TTC549 (cell line): ENCODE data around the gene TEAD3.
"Not testable (repeated sequence)": the region's sequence is repeated elsewhere in the genome, so short reads cannot be mapped to it uniquely, and the experiment has no call there.

Experiments
- FAIRE-seq: peaks from 2 replicates; lab custom pipeline; 2012; peaks lifted over from hg19 to GRCh38; lab: Jason Lieb, UNC

Gene TEAD3

DNA sequence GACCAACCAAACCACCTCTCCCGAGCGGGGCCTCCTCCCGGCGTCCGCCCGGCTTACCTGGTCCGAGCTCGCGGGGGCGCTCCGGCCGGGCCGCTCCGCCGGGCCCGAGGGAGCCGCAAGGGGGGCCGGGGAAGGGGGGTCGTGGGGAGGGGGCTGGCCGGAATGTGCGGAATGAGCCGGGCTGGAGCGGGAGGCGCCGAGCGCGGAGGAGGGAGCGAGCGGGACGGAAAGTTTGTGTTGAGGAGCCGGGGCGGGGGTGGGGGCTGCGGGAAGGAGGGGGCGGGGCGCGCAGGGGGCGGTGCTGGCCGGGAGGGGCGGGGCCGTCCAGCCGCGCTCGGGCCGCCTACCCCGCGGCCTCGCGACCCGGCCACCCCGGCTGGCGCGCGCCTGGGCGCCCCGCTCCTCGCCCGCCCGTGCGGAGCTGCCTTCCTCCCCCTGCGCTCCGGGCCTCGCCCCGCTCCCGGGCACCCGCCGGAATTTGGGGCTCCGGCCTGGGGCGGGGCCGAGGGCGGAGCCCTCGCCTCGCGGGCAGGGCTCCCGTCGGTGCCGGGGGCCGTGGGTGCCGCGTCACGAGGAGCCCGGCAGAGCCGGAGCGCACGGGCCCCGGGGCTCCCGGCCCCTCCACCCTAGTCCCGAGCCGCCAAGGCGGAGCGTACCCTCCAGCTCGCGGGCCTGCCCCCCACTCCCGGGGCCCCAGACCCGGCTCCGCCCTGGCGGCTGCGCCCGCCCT is at the start of gene TEAD3:
Gene TEAD3 (minus strand): TSS at position 239 of the 730 bp plus-strand sequence.
- no peak for FAIRE-seq

- FAIRE-seq: no peak
Observed at GRCh38 chr6:35544769-35545361, 48.0 kb upstream of the TEAD3 start.

- FAIRE-seq: no peak
Observed at GRCh38 chr6:35543459-35544193, 46.7 kb upstream of the TEAD3 start.

GRCh38 chr6:35541836-35542235 is 45.0 kb upstream of the TEAD3 start:
- FAIRE-seq: no peak

GRCh38 chr6:35539223-35539622 is 42.3 kb upstream of the TEAD3 start:
- FAIRE-seq: no peak

DNA sequence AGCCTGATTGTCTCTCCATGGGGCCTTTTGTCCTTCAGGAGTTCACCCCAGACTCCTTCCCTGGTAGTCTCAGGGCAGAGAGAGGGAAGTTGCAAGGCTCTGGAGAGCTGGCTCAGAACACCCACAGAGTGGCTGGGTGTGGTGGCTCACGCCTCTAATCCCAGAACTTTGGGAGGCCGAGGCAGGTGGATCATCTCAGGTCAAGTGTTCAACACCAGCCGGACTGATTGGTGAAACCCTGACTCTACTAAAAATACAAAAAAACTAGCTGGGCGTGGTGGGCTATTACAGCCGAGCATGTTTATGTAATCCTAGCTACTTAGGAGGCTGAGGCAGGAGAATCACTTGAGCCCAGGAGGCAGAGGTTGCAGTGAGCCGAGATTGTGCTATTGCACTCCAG is 39.0 kb upstream of the TEAD3 start:
- not testable (repeated sequence) for FAIRE-seq

- no peak for FAIRE-seq
Observed at GRCh38 chr6:35534407-35535170, 37.7 kb upstream of the TEAD3 start.

- FAIRE-seq: no peak
Observed at GRCh38 chr6:35533981-35534380, 37.1 kb upstream of the TEAD3 start.

- FAIRE-seq: no peak
Observed at GRCh38 chr6:35532126-35532525, 35.2 kb upstream of the TEAD3 start.

- FAIRE-seq: no peak
Observed at GRCh38 chr6:35524380-35525020, 27.6 kb upstream of the TEAD3 start.

DNA sequence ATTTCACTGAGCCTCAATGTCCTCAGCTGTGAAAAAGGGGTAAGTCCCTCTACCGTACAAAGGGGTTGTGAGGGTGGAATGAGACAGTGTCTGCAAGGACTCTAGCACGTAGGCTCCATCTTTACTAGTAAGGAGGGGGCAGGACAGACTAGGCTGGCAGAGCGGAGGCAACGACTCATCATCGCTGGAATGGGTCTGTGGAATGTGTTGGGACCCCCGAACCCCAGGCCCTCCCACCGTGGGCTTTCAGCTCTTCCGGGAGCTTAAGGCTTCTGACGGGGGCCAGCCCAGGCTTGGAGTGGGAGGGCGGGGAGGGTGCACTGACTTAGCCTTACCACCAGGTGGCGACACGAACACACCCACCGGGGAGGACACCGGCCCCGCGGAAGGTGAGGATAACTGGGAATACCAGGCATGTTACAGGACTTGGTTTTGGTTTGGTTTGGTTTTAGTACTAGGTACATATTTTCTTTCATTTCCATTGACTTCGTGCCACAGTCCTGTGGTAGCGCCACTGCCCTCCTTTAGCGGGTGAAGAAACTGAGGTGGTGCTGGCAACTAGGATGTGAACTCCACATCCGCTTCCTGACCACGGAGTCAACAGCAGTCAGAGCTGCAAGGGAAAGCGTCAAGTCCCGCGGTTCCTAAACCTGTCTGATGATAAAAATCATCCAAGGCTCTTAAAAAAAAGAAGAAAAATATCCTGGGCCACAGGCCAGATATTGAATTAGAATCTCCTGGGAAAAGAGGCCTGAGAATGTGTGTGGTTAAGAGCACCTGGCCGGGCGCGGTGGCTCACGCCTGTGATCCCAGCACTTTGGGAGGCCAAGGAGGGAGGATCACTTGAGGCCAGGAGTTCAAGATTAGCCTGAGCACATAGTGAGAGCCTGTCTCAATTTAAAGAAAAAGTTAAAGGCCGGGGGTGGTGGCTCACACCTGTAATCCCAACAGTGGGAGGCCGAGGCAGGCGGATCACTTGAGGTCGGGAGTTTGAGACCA is 26.1 kb upstream of the TEAD3 start:
- FAIRE-seq: no peak

DNA sequence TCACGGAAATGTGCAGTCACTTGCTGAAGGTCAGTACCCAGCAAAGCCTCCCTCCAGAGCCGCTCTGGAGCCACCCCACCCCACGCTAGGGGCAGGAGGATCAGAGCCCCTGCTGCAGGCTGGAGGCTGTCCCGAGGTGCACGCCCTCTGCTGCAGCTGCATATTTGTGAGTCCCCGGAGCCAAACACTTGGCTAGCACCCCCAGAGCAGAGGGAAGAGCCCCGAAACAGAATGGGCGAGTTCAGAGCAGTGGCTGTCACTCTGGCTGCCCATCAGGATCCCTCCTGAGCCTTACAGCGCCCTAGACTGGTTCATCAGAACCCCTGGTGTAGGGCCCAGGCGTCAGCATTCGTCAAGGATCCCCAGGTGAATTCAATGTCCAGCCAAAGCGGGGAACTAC is 25.3 kb upstream of the TEAD3 start:
- FAIRE-seq: no peak

DNA sequence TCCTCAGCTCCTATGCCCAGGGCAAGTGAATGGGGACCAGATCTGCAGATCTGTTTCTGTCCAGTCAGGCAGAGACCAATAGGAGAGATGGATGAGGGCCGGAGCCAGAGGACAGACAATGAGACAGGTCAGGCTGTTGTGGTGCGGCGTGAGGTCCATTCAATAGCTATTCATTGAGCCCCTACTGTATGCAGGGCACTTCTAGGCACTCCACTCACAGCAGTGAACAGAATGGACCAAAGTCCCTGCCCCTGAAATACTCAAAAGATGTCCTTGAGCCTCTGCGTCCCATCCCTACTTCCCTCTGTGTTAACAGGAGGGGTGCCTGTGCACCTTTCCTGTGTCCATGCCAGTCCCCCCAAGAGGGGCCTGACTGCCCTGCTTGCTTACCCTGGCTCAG is 24.4 kb upstream of the TEAD3 start:
- FAIRE-seq: no peak

DNA sequence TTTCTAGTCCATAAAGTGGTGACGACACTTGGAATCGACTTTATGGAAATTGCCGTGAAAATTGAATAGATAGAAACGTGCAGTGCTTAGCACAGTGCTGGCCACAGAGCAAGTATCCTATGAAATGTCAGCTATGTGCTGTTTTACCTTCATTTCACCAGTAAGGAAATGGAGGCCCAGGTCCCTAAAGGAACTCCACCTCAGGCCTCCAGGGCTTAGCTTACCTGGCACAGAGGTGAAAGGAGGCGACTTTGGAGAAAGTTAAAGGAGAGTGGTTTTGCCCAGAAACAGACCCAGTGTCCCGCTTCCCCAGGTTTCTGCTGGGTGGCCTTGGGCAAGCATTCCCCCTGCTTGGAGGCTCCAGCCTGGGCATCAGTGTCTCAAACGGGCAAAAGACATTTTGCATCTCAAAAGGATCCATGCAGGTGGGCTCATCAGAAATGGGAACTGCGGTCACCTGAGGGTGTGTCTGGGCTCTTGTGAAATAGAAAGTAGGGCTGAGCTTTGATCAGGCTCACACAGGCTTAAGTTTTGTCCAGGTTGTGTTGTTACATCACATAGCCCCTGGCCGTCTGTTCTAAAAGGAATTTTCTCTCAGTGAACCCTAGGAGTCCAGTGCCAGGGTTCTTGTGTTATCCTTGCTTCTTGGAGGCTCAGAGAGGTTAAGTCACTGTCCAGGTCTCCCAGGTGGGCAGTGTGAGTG is 22.6 kb upstream of the TEAD3 start:
- FAIRE-seq: no peak

DNA sequence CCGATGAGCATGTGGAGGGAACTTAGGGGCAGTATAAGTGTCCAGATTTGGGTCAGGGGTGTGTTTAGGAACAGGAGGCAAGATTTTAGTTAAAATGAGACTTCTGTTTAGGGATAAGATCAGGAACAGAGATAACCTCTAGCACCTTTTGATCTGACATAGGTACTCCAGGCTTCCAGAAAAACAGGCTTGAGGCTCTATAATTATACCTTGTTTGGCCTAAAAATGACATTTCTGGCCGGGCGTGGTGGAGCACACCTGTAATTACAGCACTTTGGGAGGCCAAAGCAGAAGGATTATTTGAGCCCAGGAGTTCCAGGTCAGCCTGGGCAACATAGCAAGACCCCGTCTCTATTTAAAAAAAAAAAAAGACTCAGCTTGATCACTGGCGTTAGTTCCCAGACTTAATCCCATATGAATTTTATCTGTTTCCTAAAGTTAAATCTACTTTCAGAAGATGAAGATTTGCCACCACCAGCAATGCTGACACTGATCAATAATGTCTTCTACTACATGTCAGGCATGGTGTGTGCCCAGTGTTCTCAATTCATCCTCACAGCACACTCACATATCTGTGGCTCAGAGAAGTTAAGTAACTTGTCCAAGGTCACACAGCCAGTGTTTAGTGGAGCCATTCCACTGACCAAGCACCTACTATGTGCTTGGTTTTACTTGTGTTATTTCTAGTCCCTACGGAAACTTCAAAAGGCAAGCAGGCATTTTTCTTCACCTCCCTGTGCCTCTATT is 21.9 kb upstream of the TEAD3 start:
- no peak for FAIRE-seq

DNA sequence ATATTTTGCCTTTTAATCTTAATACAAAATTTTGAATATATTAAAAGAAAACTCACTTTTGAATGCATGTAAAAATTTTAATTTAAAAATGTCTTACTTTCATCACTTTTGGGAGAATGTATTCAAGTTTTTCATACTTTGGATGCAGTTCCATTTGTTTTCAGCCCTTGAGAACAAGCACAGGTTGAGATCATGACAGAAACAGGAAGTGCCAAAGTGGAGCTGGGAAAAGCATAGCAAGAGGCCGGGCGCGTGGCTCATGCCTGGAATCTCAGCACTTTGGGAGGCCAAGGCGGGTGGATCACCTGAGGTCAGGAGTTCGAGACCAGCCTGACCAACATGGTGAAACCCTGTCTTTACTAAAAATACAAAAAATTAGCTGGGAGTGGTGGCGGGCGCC is 21.1 kb upstream of the TEAD3 start:
- not testable (repeated sequence) for FAIRE-seq

DNA sequence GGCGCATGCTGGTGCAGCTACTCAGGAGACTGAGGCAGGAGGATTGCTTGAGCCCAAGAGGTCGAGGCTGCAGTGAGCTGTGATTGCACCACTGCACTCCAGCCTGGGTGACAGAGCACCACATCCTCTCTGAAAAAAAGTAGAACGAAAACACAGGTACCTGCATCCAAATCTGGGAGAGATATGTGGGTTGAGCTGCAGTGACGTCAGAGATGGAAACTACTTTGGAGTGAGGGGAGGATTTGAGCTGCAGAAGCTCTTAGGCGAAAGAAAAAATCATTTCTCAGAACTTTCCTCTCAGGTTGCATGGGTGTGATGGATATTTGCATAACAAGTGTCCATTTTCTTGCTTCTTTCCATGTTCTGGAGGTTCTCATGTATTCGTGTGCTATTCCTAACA is 19.8 kb upstream of the TEAD3 start:
- no peak for FAIRE-seq

GRCh38 chr6:35515939-35516338 is 19.1 kb upstream of the TEAD3 start:
- not testable (repeated sequence) for FAIRE-seq

DNA sequence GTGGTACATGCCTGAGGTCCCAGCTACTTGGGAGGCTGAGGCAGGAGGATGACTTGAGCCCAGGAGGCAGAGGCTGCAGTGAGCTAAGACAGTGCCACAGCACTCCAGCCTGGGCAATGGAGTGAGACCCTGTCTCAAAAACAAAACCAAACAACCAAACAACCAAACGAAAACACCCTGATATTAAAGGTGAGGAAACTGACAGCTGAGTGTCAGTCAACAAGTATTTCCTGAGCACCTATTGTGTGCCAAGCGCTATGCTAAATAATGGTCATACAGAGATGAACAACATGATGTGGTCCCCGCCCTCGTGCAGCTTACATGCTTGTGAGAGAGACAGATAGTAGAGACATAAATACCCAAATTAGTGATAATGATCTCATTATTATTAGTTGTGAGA is 17.7 kb upstream of the TEAD3 start:
- no peak for FAIRE-seq

DNA sequence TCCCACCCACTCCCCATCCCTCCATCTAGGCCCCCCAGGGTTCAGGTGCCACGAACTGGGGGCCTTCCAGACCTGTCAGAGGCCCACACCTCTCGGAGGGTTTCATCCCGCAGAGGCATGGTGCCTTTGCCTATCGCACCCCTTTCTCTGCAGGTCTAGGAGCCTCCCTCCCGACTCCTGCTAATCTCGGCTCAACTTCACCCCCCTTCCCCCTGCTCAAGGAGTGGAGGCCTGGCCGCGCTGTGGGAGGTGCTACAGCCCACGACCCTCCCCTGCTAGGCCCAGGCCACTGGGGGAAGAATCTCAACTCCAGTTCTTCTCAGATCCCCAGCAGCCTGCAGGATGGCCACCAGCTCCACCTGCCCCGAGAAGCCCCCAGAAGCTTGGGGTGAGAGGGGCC is 15.9 kb upstream of the TEAD3 start, which contains the start of gene TULP1:
Gene TULP1 (minus strand): TSS at position 157 of the 400 bp plus-strand sequence. CDS start 38 bp downstream, at position 119.
- no peak for FAIRE-seq
